Thyroid gland (tissue), 4 donors: ENCODE measurements around the gene RPS21.

Experiments used
- POLR2A ChIP-seq, 2 donors: fragments of 450-650 bp; IDR thresholded peaks; one replicate each; pipeline ENCODE4 v1.6.1; 2017; ENCODE audit warnings: antibody characterized with exemption in 2 of 2, mild to moderate bottlenecking in 2 of 2, moderate library complexity in 1 of 2
- TF ChIP-seq, protein P1 (sequence below), 6 experiments: fragments of 200-600 bp in 3 of 6; fragments of 450-650 bp in 3 of 6; sonication (generic) in 3 of 6; IDR thresholded peaks; one replicate each; pipeline ENCODE4 v1.5.1; 2016 to 2019; ENCODE audit warnings: antibody characterized with exemption in 6 of 6, mild to moderate bottlenecking in 2 of 6, inconsistent platforms in 1 of 6, moderate library complexity in 1 of 6

DNA sequence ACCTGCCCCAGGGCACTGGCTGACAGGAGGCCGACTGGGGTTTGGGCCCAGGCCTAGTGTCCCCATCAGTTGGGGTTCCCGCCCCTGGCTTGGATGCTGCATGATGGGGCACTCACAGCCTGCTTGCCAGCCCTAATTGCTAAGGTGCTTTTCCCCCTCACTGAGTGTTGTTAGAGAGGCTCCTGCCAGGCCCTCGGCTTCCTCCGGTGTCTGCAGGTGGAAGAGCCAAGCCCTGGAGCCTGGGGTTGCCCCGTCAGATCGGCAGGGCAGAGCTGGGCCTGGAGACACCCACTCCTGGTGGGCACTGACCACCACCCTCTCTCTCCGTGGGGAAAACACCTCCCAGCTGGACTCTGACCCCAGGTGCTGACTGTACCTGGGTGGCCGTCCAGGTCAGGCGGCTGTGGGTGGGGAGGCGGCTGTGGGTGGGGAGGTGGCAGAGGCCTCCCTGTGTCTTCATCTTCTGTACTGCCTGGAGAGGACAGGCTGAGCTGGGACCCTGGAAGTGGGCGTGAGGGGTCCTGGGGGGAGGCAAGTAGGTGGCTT is 26.2 kb downstream of the RPS21 start:
- TF ChIP-seq, protein P1, sequence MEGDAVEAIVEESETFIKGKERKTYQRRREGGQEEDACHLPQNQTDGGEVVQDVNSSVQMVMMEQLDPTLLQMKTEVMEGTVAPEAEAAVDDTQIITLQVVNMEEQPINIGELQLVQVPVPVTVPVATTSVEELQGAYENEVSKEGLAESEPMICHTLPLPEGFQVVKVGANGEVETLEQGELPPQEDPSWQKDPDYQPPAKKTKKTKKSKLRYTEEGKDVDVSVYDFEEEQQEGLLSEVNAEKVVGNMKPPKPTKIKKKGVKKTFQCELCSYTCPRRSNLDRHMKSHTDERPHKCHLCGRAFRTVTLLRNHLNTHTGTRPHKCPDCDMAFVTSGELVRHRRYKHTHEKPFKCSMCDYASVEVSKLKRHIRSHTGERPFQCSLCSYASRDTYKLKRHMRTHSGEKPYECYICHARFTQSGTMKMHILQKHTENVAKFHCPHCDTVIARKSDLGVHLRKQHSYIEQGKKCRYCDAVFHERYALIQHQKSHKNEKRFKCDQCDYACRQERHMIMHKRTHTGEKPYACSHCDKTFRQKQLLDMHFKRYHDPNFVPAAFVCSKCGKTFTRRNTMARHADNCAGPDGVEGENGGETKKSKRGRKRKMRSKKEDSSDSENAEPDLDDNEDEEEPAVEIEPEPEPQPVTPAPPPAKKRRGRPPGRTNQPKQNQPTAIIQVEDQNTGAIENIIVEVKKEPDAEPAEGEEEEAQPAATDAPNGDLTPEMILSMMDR (IDR thresholded peaks at IDR 0.05): no peak
- no peak for TF ChIP-seq POLR2A (IDR thresholded peaks at IDR 0.05)
